Activated naive CD8-positive, alpha-beta T cell treated with anti-CD3 and anti-CD28 coated beads, Interleukin-2, amount 50 U/mL, for 16 hours (primary cell): Measurements from ENCODE around the gene MYO1E.
"Not testable (repeated sequence)": the region's sequence is repeated elsewhere in the genome, so short reads cannot be mapped to it uniquely, and the experiment has no call there.

ENCODE experiments used
- DNase-seq: peaks from one replicate; pipeline ENCODE4 v3.0.0-alpha.2; 2020; ENCODE audit warnings: low read depth, low spot score

MYO1E gene

GRCh38 chr15:59292442-59293151 lies 80.1 kb downstream of the MYO1E start:
- DNase-seq, result no peak

GRCh38 chr15:59291213-59291549 lies 81.5 kb downstream of the MYO1E start:
- no peak for DNase-seq

- DNase-seq, result no peak
These were observed 82.1 kb downstream of the MYO1E start for GRCh38 chr15:59290295-59291212.

- no peak for DNase-seq
These were observed 83.1 kb downstream of the MYO1E start for GRCh38 chr15:59289574-59289973.

- DNase-seq, result no peak
These were observed 88.8 kb downstream of the MYO1E start for GRCh38 chr15:59283717-59284391.

GRCh38 chr15:59282515-59283337 lies 89.9 kb downstream of the MYO1E start:
- DNase-seq, result no peak

GRCh38 chr15:59281699-59282098 lies 91.0 kb downstream of the MYO1E start:
- no peak for DNase-seq

GRCh38 chr15:59280855-59281254 lies 91.8 kb downstream of the MYO1E start:
- DNase-seq, result no peak

- DNase-seq, result not testable (repeated sequence)
These were observed 92.4 kb downstream of the MYO1E start for GRCh38 chr15:59280292-59280691.

GRCh38 chr15:59279023-59279422 lies 93.6 kb downstream of the MYO1E start:
- no peak for DNase-seq

GRCh38 chr15:59278120-59278519 lies 94.6 kb downstream of the MYO1E start:
- no peak for DNase-seq

GRCh38 chr15:59276225-59277178 lies 96.2 kb downstream of the MYO1E start:
- DNase-seq, result no peak

- no peak for DNase-seq
These were observed 98.3 kb downstream of the MYO1E start for GRCh38 chr15:59274126-59274970.

GRCh38 chr15:59273234-59273633 lies 99.4 kb downstream of the MYO1E start:
- DNase-seq, result no peak

- no peak for DNase-seq
These were observed 101.0 kb downstream of the MYO1E start for GRCh38 chr15:59271595-59272201.

- DNase-seq, result no peak
These were observed 103.7 kb downstream of the MYO1E start for GRCh38 chr15:59268852-59269407.

GRCh38 chr15:59268168-59268851 lies 104.4 kb downstream of the MYO1E start:
- DNase-seq, result no peak

- DNase-seq, result no peak
These were observed 106.6 kb downstream of the MYO1E start for GRCh38 chr15:59266028-59266427.
